IPS-15b (cell line): ENCODE results near the gene ABCA2.
"Not testable (repeated sequence)": the region's sequence is repeated elsewhere in the genome, so short reads cannot be mapped to it uniquely, and the experiment has no call there.

Experiments
- H3K27me3 ChIP-seq: one replicate; pipeline ENCODE4 v1.6.1; 2013; ENCODE audit warnings: low read length; ENCODE audit not compliant: control insufficient read depth, insufficient read depth
- H3K36me3 ChIP-seq: one replicate; pipeline ENCODE4 v1.6.1; 2013; ENCODE audit warnings: low read length; ENCODE audit not compliant: control insufficient read depth, insufficient read depth
- H3K4me1 ChIP-seq: one replicate; pipeline ENCODE4 v1.6.1; 2013; ENCODE audit warnings: mild to moderate bottlenecking, low read length; ENCODE audit not compliant: control insufficient read depth, insufficient read depth
- H3K4me3 ChIP-seq: one replicate; pipeline ENCODE4 v1.5.1; 2013; ENCODE audit warnings: low read depth, low read length
- H3K9ac ChIP-seq: one replicate; pipeline ENCODE4 v1.6.1; 2013; ENCODE audit warnings: low read depth, mild to moderate bottlenecking, low read length
- H3K9me3 ChIP-seq: one replicate; pipeline ENCODE4 v1.6.1; 2013; ENCODE audit warnings: mild to moderate bottlenecking, low read length; ENCODE audit not compliant: control insufficient read depth, insufficient read depth

Gene ABCA2

DNA sequence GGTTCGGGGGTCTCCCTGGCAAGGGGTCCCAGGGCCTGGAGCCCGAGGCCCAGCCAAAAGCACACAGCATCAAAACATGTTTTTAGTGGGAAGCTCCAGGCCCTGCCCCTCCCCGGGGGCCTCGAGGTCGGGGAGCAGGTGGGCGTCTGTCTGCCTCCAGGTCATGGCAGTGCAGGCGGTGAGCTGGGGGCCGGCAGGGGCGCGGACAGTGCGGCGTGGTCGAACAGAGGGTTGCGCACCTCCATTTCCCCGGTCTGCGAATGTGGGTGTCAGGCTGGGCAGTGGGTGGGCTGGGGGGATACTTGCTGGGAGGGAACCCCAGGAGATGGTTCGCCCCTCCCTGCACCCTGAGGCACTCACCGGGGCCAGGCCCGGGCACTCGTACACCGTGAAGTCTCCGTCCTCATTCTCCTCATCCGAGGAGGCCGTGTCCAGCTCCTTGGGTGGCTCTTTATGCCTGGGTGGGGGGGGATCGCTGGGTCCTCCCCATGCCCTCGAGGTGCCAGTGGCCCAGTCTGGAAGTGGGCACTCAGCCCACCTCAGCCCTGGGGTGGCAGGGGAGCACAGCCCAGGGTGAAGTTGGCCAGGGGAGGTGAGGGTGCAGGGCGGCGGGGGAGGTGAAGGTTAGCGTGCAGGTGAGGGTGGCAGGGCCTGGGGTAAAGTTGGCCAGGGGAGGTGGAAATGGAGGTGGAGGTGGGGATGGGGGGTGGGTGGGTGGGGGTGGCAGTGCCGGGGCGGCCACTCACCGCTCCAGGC lies 11.8 kb upstream of the ABCA2 start:
- peaks cover 6% of the 10 kb centered on the region for H3K36me3 ChIP-seq
- no peaks in the 10 kb centered on the region for H3K9me3 ChIP-seq
- no peak overlapping the region for H3K9ac ChIP-seq
- no peaks in the 10 kb centered on the region for H3K4me1 ChIP-seq
- H3K27me3 ChIP-seq = peaks cover 2% of the 10 kb centered on the region
- no peak overlapping the region for H3K4me3 ChIP-seq

DNA sequence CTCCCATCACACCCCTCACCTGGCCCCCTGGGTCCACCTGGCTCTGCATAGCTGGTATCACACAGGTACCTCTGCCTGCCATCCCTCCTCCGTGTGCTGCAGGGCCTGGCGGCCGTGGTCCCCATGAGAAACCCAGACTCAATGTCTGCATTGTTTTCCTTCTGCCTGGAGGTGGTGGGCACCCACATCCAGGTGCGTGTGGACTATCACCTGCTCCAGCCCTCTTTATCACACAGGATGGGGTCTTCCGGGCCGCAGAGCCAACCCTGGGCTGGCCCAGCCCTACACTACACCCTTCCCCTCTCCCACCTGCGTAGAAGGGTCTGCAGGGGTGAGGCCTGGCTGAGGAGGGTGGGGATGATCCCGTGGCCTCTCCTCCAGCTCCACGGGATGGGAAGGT lies 10.9 kb upstream of the ABCA2 start:
- Histone ChIP-seq H3K4me3 (no peak overlapping the region), H3K9me3 (no peaks in the 10 kb centered on the region), H3K27me3 (no peaks in the 10 kb centered on the region), H3K36me3 (peaks cover 6% of the 10 kb centered on the region), H3K4me1 (no peaks in the 10 kb centered on the region), H3K9ac (no peak overlapping the region)

DNA sequence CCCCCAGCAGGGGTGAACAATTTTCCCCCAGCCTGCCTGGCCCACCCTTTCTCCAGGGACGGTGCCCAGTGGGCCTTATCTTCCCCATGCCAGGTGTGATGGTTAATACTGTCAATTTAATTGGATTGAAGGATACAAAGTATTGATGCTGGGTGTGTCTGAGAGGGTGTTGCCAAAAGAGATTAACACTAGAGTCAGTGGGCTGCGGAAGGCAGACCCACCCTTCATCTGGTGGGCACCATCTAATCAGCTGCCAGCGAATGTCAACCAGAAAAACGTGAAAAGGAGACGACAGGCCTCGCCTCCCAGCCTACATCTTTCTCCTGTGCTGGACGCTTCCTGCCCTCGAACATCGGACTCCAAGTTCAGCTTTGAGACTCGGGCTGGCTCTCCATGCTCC lies 9.4 kb upstream of the ABCA2 start:
- Histone ChIP-seq H3K9ac (no peak overlapping the region), H3K36me3 (peaks cover 6% of the 10 kb centered on the region), H3K9me3 (no peaks in the 10 kb centered on the region), H3K27me3 (no peaks in the 10 kb centered on the region), H3K4me1 (no peaks in the 10 kb centered on the region), H3K4me3 (no peak overlapping the region)

DNA sequence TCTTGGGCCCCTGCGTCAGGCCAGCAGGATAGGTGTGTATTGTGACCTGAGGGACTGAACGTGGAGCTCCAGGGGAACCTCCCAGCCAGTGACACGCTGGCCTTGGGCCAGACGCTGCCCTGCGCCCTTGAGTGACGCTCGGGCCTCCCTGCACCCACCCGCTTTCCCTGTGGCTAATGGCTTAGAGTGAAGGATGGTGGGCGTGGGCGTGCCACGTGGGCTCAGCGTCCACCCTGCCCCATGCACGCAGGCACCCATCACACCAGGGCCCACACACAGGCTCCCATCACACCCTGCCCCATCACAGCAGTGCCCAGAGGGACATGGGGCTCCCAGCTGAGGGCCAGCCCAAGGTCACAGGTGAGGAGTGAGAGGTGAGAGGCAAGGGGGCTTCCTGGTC lies 9.0 kb upstream of the ABCA2 start:
- Histone ChIP-seq H3K36me3 (peaks cover 6% of the 10 kb centered on the region), H3K9ac (no peak overlapping the region), H3K4me1 (no peaks in the 10 kb centered on the region), H3K27me3 (no peaks in the 10 kb centered on the region), H3K4me3 (no peak overlapping the region), H3K9me3 (no peaks in the 10 kb centered on the region)

DNA sequence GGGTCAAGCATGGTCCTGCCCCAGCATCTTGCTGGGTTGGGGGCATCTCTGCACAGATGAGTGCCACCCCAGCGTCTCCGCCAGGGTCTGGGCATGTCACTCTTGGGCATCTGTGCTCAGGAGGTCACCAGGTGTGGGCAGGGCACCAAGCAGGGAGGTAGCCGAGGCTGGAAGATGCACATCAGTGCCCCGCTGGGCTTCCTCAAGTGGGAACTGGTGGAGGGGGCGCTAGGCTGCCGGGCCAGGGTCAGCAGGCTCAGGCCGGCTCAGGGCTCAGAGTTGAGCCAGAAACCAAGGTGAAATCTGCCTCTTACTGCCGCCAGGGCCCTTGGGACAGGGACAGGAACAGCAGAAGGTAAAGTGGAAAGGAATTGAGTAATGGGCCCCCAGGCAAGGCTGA lies 7.9 kb upstream of the ABCA2 start:
- Histone ChIP-seq H3K9ac (no peak overlapping the region), H3K27me3 (no peaks in the 10 kb centered on the region), H3K4me3 (no peak overlapping the region), H3K36me3 (peaks cover 3% of the 10 kb centered on the region), H3K9me3 (no peaks in the 10 kb centered on the region), H3K4me1 (no peaks in the 10 kb centered on the region)

DNA sequence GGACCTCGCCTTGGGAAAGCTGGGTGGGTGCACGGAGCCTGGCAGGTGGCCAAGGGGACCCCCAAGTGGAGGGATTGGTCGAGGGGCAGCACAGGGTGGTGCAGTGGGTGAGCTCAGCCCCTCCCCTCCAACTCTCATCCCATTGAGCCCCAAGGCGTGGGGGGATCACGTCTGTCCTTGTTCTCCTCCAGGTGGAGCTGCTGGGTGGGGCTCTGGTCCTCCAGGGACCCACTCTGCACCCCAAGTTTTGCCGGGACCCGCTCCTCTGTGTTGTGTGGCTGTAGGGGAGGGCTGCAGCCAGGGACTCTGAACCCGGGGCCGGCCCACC lies 7.4 kb upstream of the ABCA2 start:
- Histone ChIP-seq H3K4me1 (no peaks in the 10 kb centered on the region), H3K9me3 (no peaks in the 10 kb centered on the region), H3K36me3 (peaks cover 3% of the 10 kb centered on the region), H3K4me3 (no peak overlapping the region), H3K9ac (no peak overlapping the region), H3K27me3 (no peaks in the 10 kb centered on the region)

DNA sequence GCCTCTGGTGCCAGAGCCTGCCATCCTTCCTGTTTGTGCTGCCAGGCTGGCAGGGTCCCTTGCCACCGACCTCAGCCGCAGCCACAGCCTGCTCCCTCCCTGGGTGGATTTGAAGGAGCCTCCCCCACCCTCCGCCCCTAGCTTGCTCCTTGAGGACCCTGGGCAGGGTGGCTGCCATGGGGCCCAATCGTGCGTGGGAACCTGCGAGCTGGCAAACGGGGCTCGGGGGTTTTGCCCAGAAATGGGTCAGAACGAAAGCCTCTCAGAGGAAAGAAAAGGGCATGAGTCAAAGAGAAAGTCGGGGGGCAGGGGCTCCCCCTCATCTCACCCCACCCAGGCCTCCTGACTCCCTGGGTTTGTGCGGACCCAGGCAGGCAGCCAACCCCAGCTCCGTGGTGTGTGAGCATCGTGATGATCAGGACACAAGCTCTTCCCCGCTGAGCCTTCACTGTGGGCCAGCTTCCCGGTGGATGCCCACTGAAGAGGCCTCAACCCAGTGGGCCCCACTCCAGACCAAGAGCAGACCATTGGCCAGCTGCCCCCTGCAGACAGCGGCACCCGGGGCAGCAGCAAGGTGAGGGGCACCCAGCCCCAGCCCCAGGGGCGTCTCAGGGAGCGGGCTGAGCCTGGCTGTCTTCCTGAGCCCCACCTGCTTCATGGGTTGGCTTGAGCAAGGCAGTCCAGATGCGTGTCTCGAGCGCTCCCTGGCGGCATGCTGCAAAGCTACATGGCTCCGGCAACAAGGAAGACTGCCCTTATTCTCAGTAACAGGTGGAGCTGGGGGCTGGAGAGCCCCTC lies 6.9 kb upstream of the ABCA2 start:
- Histone ChIP-seq H3K27me3 (no peaks in the 10 kb centered on the region), H3K4me1 (no peaks in the 10 kb centered on the region), H3K4me3 (no peak overlapping the region), H3K9me3 (no peaks in the 10 kb centered on the region), H3K9ac (no peak overlapping the region), H3K36me3 (peaks cover 3% of the 10 kb centered on the region)

DNA sequence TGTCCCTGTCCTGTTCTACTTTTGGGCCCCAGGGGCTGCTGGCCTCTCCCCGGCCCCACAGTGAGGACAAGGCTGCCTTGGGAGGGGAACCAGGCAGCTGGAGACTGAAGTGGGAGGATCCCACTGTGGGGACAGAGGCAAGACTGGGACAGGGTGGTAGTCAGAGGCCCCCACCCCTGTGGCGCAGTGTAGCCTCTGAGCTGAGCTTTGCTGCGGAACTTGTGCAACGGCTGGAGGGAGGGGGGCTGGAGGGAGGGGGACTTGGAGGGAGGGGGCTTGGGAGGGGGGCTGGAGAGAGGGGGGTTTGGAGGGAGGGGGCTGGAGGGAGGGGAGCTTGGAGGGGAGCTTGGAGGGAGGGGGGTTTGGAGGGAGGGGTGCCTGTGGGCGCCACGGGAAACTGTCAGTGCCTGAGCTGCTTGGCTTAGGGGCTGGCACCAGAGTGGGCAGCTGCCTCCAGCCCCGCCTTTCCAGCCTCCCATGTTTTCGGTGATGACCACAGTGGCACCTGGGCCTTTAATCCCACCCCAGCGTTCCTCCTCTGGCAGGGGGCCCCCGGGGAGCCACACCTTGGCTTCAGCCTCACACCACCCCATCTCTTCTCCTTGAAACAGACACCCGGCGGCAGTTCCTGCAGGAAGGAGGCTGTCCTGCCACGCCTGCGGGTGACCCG lies 6.1 kb upstream of the ABCA2 start:
- Histone ChIP-seq H3K27me3 (peaks cover under 1% of the 10 kb centered on the region), H3K4me1 (no peaks in the 10 kb centered on the region), H3K9ac (no peak overlapping the region), H3K36me3 (peaks cover 3% of the 10 kb centered on the region), H3K4me3 (no peak overlapping the region), H3K9me3 (no peaks in the 10 kb centered on the region)

DNA sequence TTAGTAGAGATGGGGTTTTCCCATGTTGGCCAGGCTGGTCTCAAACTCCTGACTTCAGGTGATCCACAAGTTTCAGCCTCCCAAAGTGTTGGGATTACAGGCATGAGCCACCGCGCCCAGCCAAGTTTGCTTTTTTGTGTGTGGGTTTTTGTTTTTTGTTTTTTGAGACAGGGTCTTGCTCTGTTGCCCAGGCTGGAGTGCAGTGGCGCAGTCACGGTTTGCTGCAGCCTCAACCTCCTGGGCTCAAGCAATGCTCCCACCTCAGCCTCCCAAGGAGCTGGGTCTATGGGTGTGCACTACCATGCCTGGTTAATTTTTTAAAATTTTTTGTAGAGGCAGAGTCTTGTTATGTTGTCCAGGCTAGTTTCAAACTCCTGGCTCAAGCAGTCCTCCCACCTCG lies 5.4 kb upstream of the ABCA2 start:
- not testable (repeated sequence) for H3K4me3 ChIP-seq, H3K4me1 ChIP-seq, H3K27me3 ChIP-seq, H3K9ac ChIP-seq, H3K9me3 ChIP-seq, H3K36me3 ChIP-seq

DNA sequence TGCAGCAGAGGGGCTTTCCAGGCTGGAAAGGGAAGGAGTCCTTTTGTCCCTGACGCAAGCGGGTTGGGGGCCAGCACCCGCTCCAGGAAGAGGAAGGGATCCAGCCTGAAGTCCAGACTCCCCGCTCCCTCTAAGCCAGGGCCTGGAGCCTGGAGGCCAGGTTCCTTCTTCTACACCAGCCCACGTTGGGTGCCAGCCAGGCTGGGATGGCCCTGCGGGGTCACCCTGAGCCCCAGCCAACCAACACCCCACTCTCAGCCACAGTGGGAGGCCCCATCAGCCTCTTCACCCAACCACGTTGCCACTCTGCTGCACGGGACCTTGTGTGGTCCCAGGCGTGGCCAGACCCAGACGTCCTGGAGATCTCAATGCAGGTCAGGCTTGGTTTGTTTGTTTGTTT lies 4.8 kb upstream of the ABCA2 start:
- H3K27me3 ChIP-seq = peaks cover 7% of the 10 kb centered on the region
- H3K9me3 ChIP-seq = no peaks in the 10 kb centered on the region
- H3K4me1 ChIP-seq = no peaks in the 10 kb centered on the region
- no peak overlapping the region for H3K4me3 ChIP-seq
- H3K36me3 ChIP-seq = peaks cover 3% of the 10 kb centered on the region
- no peak overlapping the region for H3K9ac ChIP-seq

DNA sequence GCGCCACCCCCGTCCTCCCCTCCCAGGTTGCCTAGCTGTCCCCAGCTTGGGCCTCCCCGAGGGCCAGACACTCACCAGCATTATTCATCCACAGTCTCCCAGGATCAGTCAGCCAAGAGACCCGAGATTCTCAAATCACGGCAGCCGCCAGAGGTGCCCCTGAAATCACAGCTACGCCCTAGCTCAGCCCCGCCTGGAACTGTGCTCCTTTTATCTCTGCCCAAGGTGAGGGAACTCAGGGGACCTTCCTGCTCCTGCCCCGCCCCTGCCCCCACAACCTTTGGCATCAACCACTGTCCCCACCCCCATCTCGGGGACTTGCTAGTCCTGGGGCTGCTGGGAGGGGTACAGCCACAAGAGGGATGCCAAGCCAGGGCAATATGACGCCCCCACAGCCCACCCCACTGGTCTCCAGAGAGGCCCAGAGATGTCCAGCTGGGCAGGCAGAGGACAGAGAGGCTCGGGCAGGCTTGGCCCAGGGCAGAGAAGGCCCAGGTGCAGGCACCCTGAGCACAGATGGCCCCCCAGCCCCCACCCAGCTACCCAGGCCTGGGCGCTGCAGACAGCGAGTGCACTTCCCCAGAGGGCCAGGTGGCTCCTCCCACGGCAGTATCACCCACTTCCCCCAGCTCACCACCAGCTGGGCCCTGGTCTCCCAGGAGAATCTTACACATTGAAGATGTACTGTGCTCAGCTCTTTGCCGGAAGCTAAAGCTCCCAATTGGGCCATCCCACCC lies 4.0 kb upstream of the ABCA2 start, which contains the start of gene FUT7:
Gene FUT7 (minus strand): TSS at position 185 of the 737 bp plus-strand sequence. CDS start 97 bp downstream, at position 88.
- H3K27me3 ChIP-seq = peaks cover 12% of the 10 kb centered on the region
- H3K36me3 ChIP-seq = no peaks in the 10 kb centered on the region

More for the DNA sequence above, 4.0 kb upstream of the ABCA2 start, which contains the start of gene FUT7:
- Histone ChIP-seq H3K9me3 (no peaks in the 10 kb centered on the region), H3K9ac (no peak within 1 kb of the TSS), H3K4me3 (no peak within 1 kb of the TSS), H3K4me1 (no peaks in the 10 kb centered on the region)
